Left ventricle myocardium inferior (tissue), 1 donor: ENCODE measurements around the gene OLAH. TPM values are rescaled to one million over a fixed set of nuclear protein-coding genes. Genes with fewer than 3 reads are reported as not detected.

Source experiments
- DNase-seq: peaks from one replicate; pipeline ENCODE4 v3.0.0-alpha.2; 2020
- H3K27ac ChIP-seq: fragments of 200-600 bp; replicated peaks from 2 replicates; pipeline ENCODE4 v1.8.0; 2021
- H3K27me3 ChIP-seq: fragments of 200-600 bp; 2 replicates; pipeline ENCODE4 v1.8.0; 2021; ENCODE audit warnings: low read depth
- H3K36me3 ChIP-seq: fragments of 200-600 bp; 2 replicates; pipeline ENCODE4 v1.8.0; 2021
- H3K4me1 ChIP-seq: fragments of 200-600 bp; 2 replicates; pipeline ENCODE4 v1.8.0; 2021
- H3K4me3 ChIP-seq: fragments of 200-600 bp; 2 replicates; pipeline ENCODE4 v1.8.0; 2021; ENCODE audit warnings: mild to moderate bottlenecking, moderate library complexity
- H3K9me3 ChIP-seq: fragments of 200-600 bp; replicated peaks from 2 replicates; pipeline ENCODE4 v1.8.0; 2021
- intact Hi-C: fragments of 100-400 bp; cut with micrococcal nuclease; formaldehyde crosslinking; loops from one replicate; pipeline ENCODE4 v1.11.0; 2022
- total RNA-seq: library from RNA; stranded (reverse); fragmentation: NEBNext Ultra II Directional; extraction: Animal tissue kit (Norgen Biotek cat#: 25700); gene quantifications from one replicate; pipeline ENCODE4 v1.2.1, GENCODE V29; 2021
- TF ChIP-seq, protein P1 (sequence below): fragments of 200-600 bp; IDR thresholded peaks from 2 replicates; pipeline ENCODE4 v1.8.0; 2021; ENCODE audit warnings: antibody characterized with exemption, mild to moderate bottlenecking, borderline replicate concordance
- donor health status: DM: no; HTN: yes; CAD: no; lungs with severe emphysema.

Gene OLAH
- total RNA-seq, 1 donor from 2014 or later = not detected

- intact Hi-C loops = no loop called here
- Histone ChIP-seq H3K9me3 (peaks cover 35% of the 10 kb centered on the region), H3K27me3 (peaks cover 4% of the 10 kb centered on the region), H3K4me3 (no peak overlapping the region), H3K27ac (no peak overlapping the region), H3K4me1 (no peaks in the 10 kb centered on the region), H3K36me3 (no peaks in the 10 kb centered on the region)
- TF ChIP-seq, protein P1, sequence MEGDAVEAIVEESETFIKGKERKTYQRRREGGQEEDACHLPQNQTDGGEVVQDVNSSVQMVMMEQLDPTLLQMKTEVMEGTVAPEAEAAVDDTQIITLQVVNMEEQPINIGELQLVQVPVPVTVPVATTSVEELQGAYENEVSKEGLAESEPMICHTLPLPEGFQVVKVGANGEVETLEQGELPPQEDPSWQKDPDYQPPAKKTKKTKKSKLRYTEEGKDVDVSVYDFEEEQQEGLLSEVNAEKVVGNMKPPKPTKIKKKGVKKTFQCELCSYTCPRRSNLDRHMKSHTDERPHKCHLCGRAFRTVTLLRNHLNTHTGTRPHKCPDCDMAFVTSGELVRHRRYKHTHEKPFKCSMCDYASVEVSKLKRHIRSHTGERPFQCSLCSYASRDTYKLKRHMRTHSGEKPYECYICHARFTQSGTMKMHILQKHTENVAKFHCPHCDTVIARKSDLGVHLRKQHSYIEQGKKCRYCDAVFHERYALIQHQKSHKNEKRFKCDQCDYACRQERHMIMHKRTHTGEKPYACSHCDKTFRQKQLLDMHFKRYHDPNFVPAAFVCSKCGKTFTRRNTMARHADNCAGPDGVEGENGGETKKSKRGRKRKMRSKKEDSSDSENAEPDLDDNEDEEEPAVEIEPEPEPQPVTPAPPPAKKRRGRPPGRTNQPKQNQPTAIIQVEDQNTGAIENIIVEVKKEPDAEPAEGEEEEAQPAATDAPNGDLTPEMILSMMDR = no peak
- no peak for DNase-seq
These were observed 16.9 kb downstream of the OLAH start for GRCh38 chr10:15060638-15061037.

- Histone ChIP-seq H3K4me3 (no peak overlapping the region), H3K9me3 (peaks cover 24% of the 10 kb centered on the region), H3K36me3 (no peaks in the 10 kb centered on the region), H3K4me1 (no peaks in the 10 kb centered on the region), H3K27ac (no peak overlapping the region), H3K27me3 (peaks cover 4% of the 10 kb centered on the region)
- DNase-seq = no peak
- intact Hi-C loops = no loop called here
- TF ChIP-seq, protein P1 = no peak
These were observed 23.4 kb downstream of the OLAH start for GRCh38 chr10:15067154-15067553.

GRCh38 chr10:15068802-15069201 is 25.1 kb downstream of the OLAH start:
- no peaks in the 10 kb centered on the region for H3K4me1 ChIP-seq
- H3K4me3 ChIP-seq = no peak overlapping the region
- H3K27ac ChIP-seq = no peak overlapping the region
- TF ChIP-seq, protein P1 = no peak
- intact Hi-C loops = no loop called here
- DNase-seq = no peak
- H3K27me3 ChIP-seq = no peaks in the 10 kb centered on the region
- peaks cover 31% of the 10 kb centered on the region for H3K9me3 ChIP-seq
- no peaks in the 10 kb centered on the region for H3K36me3 ChIP-seq

GRCh38 chr10:15069230-15069629 is 25.5 kb downstream of the OLAH start:
- Histone ChIP-seq H3K4me3 (no peak overlapping the region), H3K4me1 (no peaks in the 10 kb centered on the region), H3K36me3 (no peaks in the 10 kb centered on the region), H3K9me3 (peaks cover 31% of the 10 kb centered on the region), H3K27me3 (no peaks in the 10 kb centered on the region), H3K27ac (no peak overlapping the region)
- TF ChIP-seq, protein P1 = no peak
- intact Hi-C loops = no loop called here
- no peak for DNase-seq

DNA sequence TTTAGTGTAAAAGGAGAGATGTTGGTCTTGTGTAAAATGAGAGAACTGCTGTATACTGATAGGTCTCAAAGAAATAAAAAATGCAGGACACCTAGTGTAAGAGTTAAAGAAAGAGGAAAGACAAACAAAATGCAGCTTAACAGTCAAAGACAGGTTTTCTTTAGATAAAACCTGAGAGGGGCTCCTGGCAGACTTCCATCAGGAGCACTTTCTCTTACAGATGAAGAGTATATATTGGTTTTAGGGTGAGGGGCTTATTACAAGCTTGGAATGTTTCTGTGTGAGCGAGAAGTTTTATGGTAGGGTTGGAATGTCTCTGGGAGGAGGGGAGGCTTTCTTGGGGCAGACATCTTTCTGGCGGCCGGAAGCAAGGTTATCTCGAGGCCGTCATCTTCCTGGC is 28.6 kb downstream of the OLAH start:
- Histone ChIP-seq H3K36me3 (no peaks in the 10 kb centered on the region), H3K4me3 (no peak overlapping the region), H3K27ac (no peak overlapping the region), H3K27me3 (no peaks in the 10 kb centered on the region), H3K9me3 (peaks cover 15% of the 10 kb centered on the region), H3K4me1 (no peaks in the 10 kb centered on the region)
- DNase-seq = no peak
- TF ChIP-seq, protein P1 = no peak
- intact Hi-C loops = no loop called here

DNA sequence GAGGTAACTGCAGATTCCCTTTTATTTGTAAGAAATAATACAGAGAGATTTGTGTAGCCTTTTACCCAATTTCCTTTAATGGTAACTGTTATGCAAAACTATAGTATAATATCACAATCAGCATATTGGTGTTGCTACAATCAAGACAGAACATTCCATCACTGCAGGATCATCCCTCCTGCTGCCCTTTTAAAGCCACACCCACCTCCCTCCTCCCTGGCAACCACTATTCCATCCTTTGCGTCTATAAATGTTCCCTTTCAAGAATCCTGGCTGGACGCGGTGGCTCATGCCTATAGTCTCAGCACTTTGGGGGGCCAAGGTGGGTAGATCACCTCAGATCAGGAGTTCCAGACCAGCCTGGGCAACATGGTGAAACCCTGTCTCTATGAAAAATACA is 31.7 kb downstream of the OLAH start:
- Histone ChIP-seq H3K27me3 (no peaks in the 10 kb centered on the region), H3K4me3 (no peak overlapping the region), H3K4me1 (no peaks in the 10 kb centered on the region), H3K27ac (no peak overlapping the region), H3K36me3 (no peaks in the 10 kb centered on the region), H3K9me3 (peaks cover 9% of the 10 kb centered on the region)
- no peak for DNase-seq
- intact Hi-C loops = no loop called here
- TF ChIP-seq, protein P1 = no peak
